H1 (cell line): ENCODE data around the gene PER2.

ENCODE experiments used
- CTCF ChIP-seq, 3 experiments: IDR thresholded peaks; 1 replicate in 2 of 3; 2 replicates in 1 of 3; pipeline versions ENCODE4 v1.5.1 to v1.6.1; 2011; ENCODE audit warnings: low read length in 3 of 3, mild to moderate bottlenecking in 3 of 3, inconsistent platforms in 2 of 3, low read depth in 1 of 3, moderate library complexity in 1 of 3; ENCODE audit not compliant: insufficient read depth in 1 of 3; ENCODE audit errors: control extremely low read depth in 1 of 3
- MAX ChIP-seq: IDR thresholded peaks from 2 replicates; pipeline ENCODE4 v1.6.1; 2012; ENCODE audit warnings: inconsistent platforms
- POLR2AphosphoS5 ChIP-seq: IDR thresholded peaks from 2 replicates; pipeline ENCODE4 v1.6.1; 2011; ENCODE audit warnings: low read depth, low read length
- RFX5 ChIP-seq: IDR thresholded peaks from 2 replicates; pipeline ENCODE4 v1.6.1; 2011; ENCODE audit warnings: low read depth, low read length, improper control_type of control experiment, borderline replicate concordance
- SP1 ChIP-seq: IDR thresholded peaks from 2 replicates; pipeline ENCODE4 v1.6.1; 2011; ENCODE audit warnings: low read depth, low read length
- TAF1 ChIP-seq: IDR thresholded peaks from 2 replicates; pipeline ENCODE4 v1.6.1; 2011; ENCODE audit warnings: mild to moderate bottlenecking, low read depth, low read length

GRCh38 chr2:238231809-238232208 lies 56.6 kb downstream of the PER2 start:
- TF ChIP-seq RFX5 = no peak
- no peak for TF ChIP-seq CTCF (IDR thresholded peaks at IDR 0.05; ENCODE audit: control extremely low read depth in 1 of 3, insufficient read depth in 1 of 3, low read depth in 1 of 3, low read length in 3 of 3)
- TF ChIP-seq MAX = no peak
- TF ChIP-seq POLR2AphosphoS5 = no peak
- no peak for TF ChIP-seq TAF1
- no peak for TF ChIP-seq SP1
